ENCODE data around the gene ANP32D.
"Not testable (repeated sequence)": the region's sequence is repeated elsewhere in the genome, so short reads cannot be mapped to it uniquely, and the experiment has no call there.

ANP32D gene

DNA sequence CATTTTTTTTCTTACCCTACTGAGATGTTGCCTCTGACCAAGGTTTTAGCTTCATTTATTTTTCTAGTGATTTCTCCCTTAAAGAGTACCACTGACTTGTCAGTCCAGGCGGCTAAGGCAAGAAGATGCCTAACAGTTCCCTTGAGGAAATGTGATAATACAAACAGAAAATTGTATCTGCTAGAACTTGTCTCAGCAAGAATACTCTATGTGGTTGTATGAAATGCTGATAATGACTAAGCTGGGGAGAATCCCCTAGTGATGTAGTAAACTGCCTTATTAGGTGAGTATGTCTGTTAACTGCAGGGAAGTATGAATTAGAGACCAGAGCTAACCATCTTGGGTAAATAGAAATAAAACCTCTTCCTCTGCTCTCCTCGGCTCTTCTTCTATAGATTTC lies 16.7 kb downstream of the ANP32D start:
- Histone ChIP-seq H3K27me3 (replicated peaks in 2 of 5; ENCODE audit: control insufficient read depth in 4 of 5, insufficient read depth in 5 of 5, low read length in 4 of 5) (peaks cover 0 to 6% (median 1%) of the 10 kb centered on the region in 5 experiments), H3K9me3 (ENCODE audit: control extremely low read depth in 1 of 5, control insufficient read depth in 4 of 5, insufficient read depth in 2 of 5, low read depth in 1 of 5, low read length in 4 of 5) (no peaks in the 10 kb centered on the region), H3K4me1 (ENCODE audit: control extremely low read depth in 1 of 4, control insufficient read depth in 4 of 4, insufficient read depth in 4 of 4, low read length in 3 of 4) (no peaks in the 10 kb centered on the region), H3K36me3 (ENCODE audit: control insufficient read depth in 4 of 4, insufficient read depth in 4 of 4, low read length in 3 of 4) (no peaks in the 10 kb centered on the region), H3K4me3 (ENCODE audit: control insufficient read depth in 1 of 7, extremely low read depth in 1 of 7, insufficient read depth in 4 of 7, low read depth in 2 of 7, low read length in 6 of 7) (no peak overlapping the region), H3K27ac (ENCODE audit: insufficient read depth in 1 of 2, low read depth in 1 of 2, low read length in 2 of 2, poor library complexity in 1 of 2, severe bottlenecking in 2 of 2) (no peak overlapping the region)
- CTCF ChIA-PET: interaction anchor here (1.3 kb wide), 1 partner anchor 9 kb away, joined by 3 read pairs; no protein-coding TSS in a partner anchor
- DNase-seq: peak in 2 of 3 donors; percentile 17 to 23
- WGBS (ENCODE audit: insufficient coverage): no CpG with 5 or more reads among the region's 2 CpGs
- POLR2A ChIA-PET: no interaction called here

DNA sequence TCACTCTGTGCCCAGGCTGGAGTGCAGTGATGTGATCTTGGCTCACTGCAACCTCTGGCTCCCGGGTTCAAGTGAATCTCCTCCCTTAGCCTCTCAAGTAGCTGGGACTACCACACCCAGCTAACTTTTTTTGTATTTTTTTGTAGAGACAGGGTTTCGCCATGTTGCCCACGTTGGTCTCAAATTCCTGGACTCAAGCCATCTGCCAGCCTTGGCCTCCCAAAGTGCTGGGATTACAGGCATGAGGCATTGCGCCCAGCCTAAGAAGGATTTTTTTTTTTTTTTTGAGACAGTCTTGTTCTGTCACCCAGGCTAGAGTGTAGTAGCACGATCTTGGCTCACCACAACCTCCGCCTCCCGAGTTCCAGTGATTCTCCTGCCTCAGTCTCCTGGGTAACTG lies 17.1 kb downstream of the ANP32D start:
- H3K27ac ChIP-seq (ENCODE audit: insufficient read depth in 1 of 2, low read depth in 1 of 2, low read length in 2 of 2, poor library complexity in 1 of 2, severe bottlenecking in 2 of 2); H3K36me3 ChIP-seq (ENCODE audit: control insufficient read depth in 4 of 4, insufficient read depth in 4 of 4, low read length in 3 of 4); H3K27me3 ChIP-seq (replicated peaks in 2 of 5; ENCODE audit: control insufficient read depth in 4 of 5, insufficient read depth in 5 of 5, low read length in 4 of 5); H3K4me1 ChIP-seq (ENCODE audit: control extremely low read depth in 1 of 4, control insufficient read depth in 4 of 4, insufficient read depth in 4 of 4, low read length in 3 of 4); DNase-seq; H3K4me3 ChIP-seq (ENCODE audit: control insufficient read depth in 1 of 7, extremely low read depth in 1 of 7, insufficient read depth in 4 of 7, low read depth in 2 of 7, low read length in 6 of 7); POLR2A ChIA-PET; H3K9me3 ChIP-seq (ENCODE audit: control extremely low read depth in 1 of 5, control insufficient read depth in 4 of 5, insufficient read depth in 2 of 5, low read depth in 1 of 5, low read length in 4 of 5): not testable (repeated sequence)
- CTCF ChIA-PET: interaction anchor here (1.3 kb wide), 1 partner anchor 9 kb away, joined by 3 read pairs; no protein-coding TSS in a partner anchor
- 92% methylated on average over 3 of the region's 7 CpGs for WGBS (ENCODE audit: insufficient coverage)

DNA sequence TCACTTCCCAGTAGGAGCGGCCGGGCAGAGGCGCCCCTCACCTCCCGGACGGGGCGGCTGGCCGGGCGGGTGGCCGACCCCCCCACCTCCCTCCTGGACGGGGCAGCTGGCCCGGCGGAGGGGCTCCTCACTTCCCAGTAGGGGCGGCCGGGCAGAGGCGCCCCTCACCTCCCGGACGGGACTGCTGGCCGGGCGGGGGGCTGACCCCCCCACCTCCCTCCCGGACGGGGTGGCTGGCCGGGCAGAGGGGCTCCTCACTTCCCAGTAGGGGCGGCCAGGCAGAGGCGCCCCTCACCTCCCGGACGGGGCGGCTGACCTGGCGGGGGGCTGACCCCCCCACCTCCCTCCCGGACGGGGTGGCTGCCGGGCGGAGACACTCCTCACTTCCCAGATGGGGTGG lies 27.9 kb downstream of the ANP32D start:
- not testable (repeated sequence) for H3K27ac ChIP-seq (ENCODE audit: insufficient read depth in 1 of 2, low read depth in 1 of 2, low read length in 2 of 2, poor library complexity in 1 of 2, severe bottlenecking in 2 of 2)
- 97% methylated on average over 13 of the region's 32 CpGs for WGBS (ENCODE audit: insufficient coverage)

GRCh38 chr12:48506836-48507235 lies 34.5 kb downstream of the ANP32D start:
- H3K9me3 ChIP-seq (ENCODE audit: control extremely low read depth in 1 of 5, control insufficient read depth in 4 of 5, insufficient read depth in 2 of 5, low read depth in 1 of 5, low read length in 4 of 5); H3K27ac ChIP-seq (ENCODE audit: insufficient read depth in 1 of 2, low read depth in 1 of 2, low read length in 2 of 2, poor library complexity in 1 of 2, severe bottlenecking in 2 of 2); CTCF ChIA-PET: not testable (repeated sequence)

More for the DNA sequence above, 27.9 kb downstream of the ANP32D start:
- H3K4me3 ChIP-seq (ENCODE audit: control insufficient read depth in 1 of 7, extremely low read depth in 1 of 7, insufficient read depth in 4 of 7, low read depth in 2 of 7, low read length in 6 of 7); H3K9me3 ChIP-seq (ENCODE audit: control extremely low read depth in 1 of 5, control insufficient read depth in 4 of 5, insufficient read depth in 2 of 5, low read depth in 1 of 5, low read length in 4 of 5); H3K36me3 ChIP-seq (ENCODE audit: control insufficient read depth in 4 of 4, insufficient read depth in 4 of 4, low read length in 3 of 4); H3K4me1 ChIP-seq (ENCODE audit: control extremely low read depth in 1 of 4, control insufficient read depth in 4 of 4, insufficient read depth in 4 of 4, low read length in 3 of 4); DNase-seq; H3K27me3 ChIP-seq (replicated peaks in 2 of 5; ENCODE audit: control insufficient read depth in 4 of 5, insufficient read depth in 5 of 5, low read length in 4 of 5); POLR2A ChIA-PET; CTCF ChIA-PET: not testable (repeated sequence)

DNA sequence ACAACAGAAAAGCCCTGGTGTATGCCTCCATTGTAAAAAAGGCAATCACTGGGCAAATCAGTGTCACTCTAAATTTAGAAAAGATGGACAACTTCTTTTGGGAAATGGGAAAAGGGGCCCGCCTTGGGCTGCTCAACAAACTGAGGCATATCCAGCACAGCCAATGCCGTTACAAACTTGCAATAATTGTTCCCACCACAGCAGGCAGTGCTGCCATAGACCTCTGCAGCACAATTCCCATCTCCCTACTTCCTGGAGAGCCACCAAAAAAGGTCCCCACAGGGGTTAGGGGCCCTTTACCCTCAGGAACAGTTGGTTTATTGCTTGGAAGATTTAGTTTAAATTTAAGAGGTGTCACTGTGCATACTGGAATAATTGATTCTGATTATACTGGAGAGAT lies 36.6 kb downstream of the ANP32D start:
- H3K4me1 ChIP-seq (ENCODE audit: control extremely low read depth in 1 of 4, control insufficient read depth in 4 of 4, insufficient read depth in 4 of 4, low read length in 3 of 4): no peaks in the 10 kb centered on the region
- WGBS (ENCODE audit: insufficient coverage): 88% methylated on average over 2 of the region's 2 CpGs
- peaks cover 0 to 9% (median 3%) of the 10 kb centered on the region in 5 experiments for H3K9me3 ChIP-seq (ENCODE audit: control extremely low read depth in 1 of 5, control insufficient read depth in 4 of 5, insufficient read depth in 2 of 5, low read depth in 1 of 5, low read length in 4 of 5)
- ChIA-PET POLR2A (no interaction called here), CTCF (no interaction called here)
- no peak for DNase-seq
- no peak overlapping the region for H3K4me3 ChIP-seq (ENCODE audit: control insufficient read depth in 1 of 7, extremely low read depth in 1 of 7, insufficient read depth in 4 of 7, low read depth in 2 of 7, low read length in 6 of 7)
- H3K27me3 ChIP-seq (replicated peaks in 2 of 5; ENCODE audit: control insufficient read depth in 4 of 5, insufficient read depth in 5 of 5, low read length in 4 of 5): peaks cover 0 to 4% (median 1%) of the 10 kb centered on the region in 5 experiments
- H3K27ac ChIP-seq (ENCODE audit: insufficient read depth in 1 of 2, low read depth in 1 of 2, low read length in 2 of 2, poor library complexity in 1 of 2, severe bottlenecking in 2 of 2): no peak overlapping the region
- no peaks in the 10 kb centered on the region for H3K36me3 ChIP-seq (ENCODE audit: control insufficient read depth in 4 of 4, insufficient read depth in 4 of 4, low read length in 3 of 4)

More at GRCh38 chr12:48506836-48507235, 34.5 kb downstream of the ANP32D start:
- POLR2A ChIA-PET; H3K4me1 ChIP-seq (ENCODE audit: control extremely low read depth in 1 of 4, control insufficient read depth in 4 of 4, insufficient read depth in 4 of 4, low read length in 3 of 4); H3K27me3 ChIP-seq (replicated peaks in 2 of 5; ENCODE audit: control insufficient read depth in 4 of 5, insufficient read depth in 5 of 5, low read length in 4 of 5); H3K4me3 ChIP-seq (ENCODE audit: control insufficient read depth in 1 of 7, extremely low read depth in 1 of 7, insufficient read depth in 4 of 7, low read depth in 2 of 7, low read length in 6 of 7); DNase-seq; H3K36me3 ChIP-seq (ENCODE audit: control insufficient read depth in 4 of 4, insufficient read depth in 4 of 4, low read length in 3 of 4): not testable (repeated sequence)
- 86% methylated on average over 2 of the region's 2 CpGs for WGBS (ENCODE audit: insufficient coverage)

- ChIA-PET CTCF (no interaction called here), POLR2A (no interaction called here)
- H3K4me1 ChIP-seq (ENCODE audit: control extremely low read depth in 1 of 4, control insufficient read depth in 4 of 4, insufficient read depth in 4 of 4, low read length in 3 of 4): no peaks in the 10 kb centered on the region
- H3K9me3 ChIP-seq (ENCODE audit: control extremely low read depth in 1 of 5, control insufficient read depth in 4 of 5, insufficient read depth in 2 of 5, low read depth in 1 of 5, low read length in 4 of 5): peaks cover 0 to 13% (median 3%) of the 10 kb centered on the region in 5 experiments
- H3K27me3 ChIP-seq (replicated peaks in 2 of 5; ENCODE audit: control insufficient read depth in 4 of 5, insufficient read depth in 5 of 5, low read length in 4 of 5): peaks cover 0 to 4% (median 0%) of the 10 kb centered on the region in 5 experiments
- H3K4me3 ChIP-seq (ENCODE audit: control insufficient read depth in 1 of 7, extremely low read depth in 1 of 7, insufficient read depth in 4 of 7, low read depth in 2 of 7, low read length in 6 of 7): no peak overlapping the region
- H3K27ac ChIP-seq (ENCODE audit: insufficient read depth in 1 of 2, low read depth in 1 of 2, low read length in 2 of 2, poor library complexity in 1 of 2, severe bottlenecking in 2 of 2): no peak overlapping the region
- no CpG with 5 or more reads among the region's 1 CpG for WGBS (ENCODE audit: insufficient coverage)
- H3K36me3 ChIP-seq (ENCODE audit: control insufficient read depth in 4 of 4, insufficient read depth in 4 of 4, low read length in 3 of 4): no peaks in the 10 kb centered on the region
- DNase-seq: no peak
Observed at GRCh38 chr12:48510111-48510510, 37.8 kb downstream of the ANP32D start.

DNA sequence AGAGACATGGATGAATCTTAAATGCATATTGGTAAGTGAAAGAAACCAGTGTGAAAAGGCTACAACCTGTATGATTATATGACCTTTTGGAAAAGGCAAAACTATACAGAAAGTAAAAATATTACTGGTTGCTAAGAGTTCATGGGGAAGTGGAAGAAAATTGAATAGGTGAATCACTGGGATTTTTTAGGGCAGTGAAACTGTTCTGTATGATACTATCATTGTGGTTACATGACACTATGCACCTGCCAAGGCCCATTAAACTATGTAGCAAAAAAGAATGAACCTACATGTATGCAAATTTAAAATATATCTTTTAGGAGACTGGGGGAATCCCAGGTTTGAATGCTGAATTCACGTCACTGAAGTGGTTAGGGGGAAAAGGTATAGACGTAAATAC lies 40.5 kb downstream of the ANP32D start:
- Histone ChIP-seq H3K27ac (ENCODE audit: insufficient read depth in 1 of 2, low read depth in 1 of 2, low read length in 2 of 2, poor library complexity in 1 of 2, severe bottlenecking in 2 of 2) (no peak overlapping the region), H3K27me3 (replicated peaks in 2 of 5; ENCODE audit: control insufficient read depth in 4 of 5, insufficient read depth in 5 of 5, low read length in 4 of 5) (no peaks in the 10 kb centered on the region), H3K4me1 (ENCODE audit: control extremely low read depth in 1 of 4, control insufficient read depth in 4 of 4, insufficient read depth in 4 of 4, low read length in 3 of 4) (no peaks in the 10 kb centered on the region), H3K36me3 (ENCODE audit: control insufficient read depth in 4 of 4, insufficient read depth in 4 of 4, low read length in 3 of 4) (no peaks in the 10 kb centered on the region), H3K4me3 (ENCODE audit: control insufficient read depth in 1 of 7, extremely low read depth in 1 of 7, insufficient read depth in 4 of 7, low read depth in 2 of 7, low read length in 6 of 7) (no peak overlapping the region), H3K9me3 (ENCODE audit: control extremely low read depth in 1 of 5, control insufficient read depth in 4 of 5, insufficient read depth in 2 of 5, low read depth in 1 of 5, low read length in 4 of 5) (peaks cover 0 to 13% (median 3%) of the 10 kb centered on the region in 5 experiments)
- ChIA-PET CTCF (no interaction called here), POLR2A (no interaction called here)
- 95% methylated on average over 2 of the region's 2 CpGs for WGBS (ENCODE audit: insufficient coverage)
- no peak for DNase-seq
